GM06990 (cell line): ENCODE results near the gene HBP1.

Experiments used
- DNase-seq: peaks from one replicate; pipeline ENCODE4 v3.0.0-alpha.2; 2011; ENCODE audit not compliant: insufficient read length; ENCODE audit errors: extremely low read depth
- H3K27me3 ChIP-seq: replicated peaks from 2 replicates; pipeline ENCODE4 v1.6.0; 2011; ENCODE audit warnings: low read length; ENCODE audit not compliant: control insufficient read depth, insufficient read depth
- H3K36me3 ChIP-seq: 2 replicates; pipeline ENCODE4 v1.5.1; 2011; ENCODE audit warnings: low read length; ENCODE audit not compliant: control insufficient read depth, insufficient read depth
- H3K4me3 ChIP-seq: replicated peaks from 2 replicates; pipeline ENCODE4 v1.5.1; 2011; ENCODE audit warnings: low read depth, mild to moderate bottlenecking, control low read depth, low read length
- CTCF ChIP-seq: IDR thresholded peaks from 2 replicates; pipeline ENCODE4 v1.5.1; 2011; ENCODE audit warnings: low read length, control low read depth, mild to moderate bottlenecking, inconsistent platforms; ENCODE audit not compliant: insufficient read depth, poor library complexity, severe bottlenecking

Gene HBP1

GRCh38 chr7:107168233-107169119, at the start of gene HBP1:
TSS of gene HBP1 (plus strand) at chr7:107169003. CDS start at chr7:107179894, 10,891 bp downstream.
- no peak for TF ChIP-seq CTCF
- Histone ChIP-seq H3K27me3 (no peaks in the 10 kb centered on the region), H3K36me3 (no peaks in the 10 kb centered on the region), H3K4me3 (peak within 1 kb of the TSS; percentile 85)
- DNase-seq, result peak; percentile 95

GRCh38 chr7:107119376-107120105, 49.3 kb upstream of the HBP1 start:
- Histone ChIP-seq H3K4me3 (no peak overlapping the region), H3K27me3 (no peaks in the 10 kb centered on the region), H3K36me3 (no peaks in the 10 kb centered on the region)
- no peak for DNase-seq
- TF ChIP-seq CTCF, result no peak

- Histone ChIP-seq H3K4me3 (no peak overlapping the region), H3K36me3 (no peaks in the 10 kb centered on the region), H3K27me3 (no peaks in the 10 kb centered on the region)
- DNase-seq, result no peak
- TF ChIP-seq CTCF, result no peak
Measured at GRCh38 chr7:107122486-107122911, 46.3 kb upstream of the HBP1 start.

GRCh38 chr7:107123392-107123791, 45.4 kb upstream of the HBP1 start:
- no peak for TF ChIP-seq CTCF
- no peaks in the 10 kb centered on the region for H3K27me3 ChIP-seq
- no peaks in the 10 kb centered on the region for H3K36me3 ChIP-seq
- DNase-seq, result no peak
- H3K4me3 ChIP-seq, result no peak overlapping the region

- peak; percentile 2 for TF ChIP-seq CTCF
- Histone ChIP-seq H3K4me3 (no peak overlapping the region), H3K36me3 (no peaks in the 10 kb centered on the region), H3K27me3 (no peaks in the 10 kb centered on the region)
- DNase-seq, result no peak
Measured at GRCh38 chr7:107125475-107125874, 43.3 kb upstream of the HBP1 start.
